HEK293 (cell line): ENCODE measurements around the gene RNASEH2A.

Experiments
- CTCF ChIA-PET: fragments of 350-600 bp; formaldehyde crosslinking; extraction: SDS; loops from one replicate; lab custom pipeline; 2021; ENCODE audit warnings: antibody characterized with exemption; lab: Yijun Ruan, JAX
- POLR2A ChIA-PET: fragments of 300-600 bp; formaldehyde crosslinking; extraction: SDS; loops from one replicate; lab custom pipeline; 2020; ENCODE audit warnings: antibody characterized with exemption, inconsistent platforms; lab: Yijun Ruan, JAX
- H3K27ac ChIP-seq: fragments of 200-500 bp; sonication (Bioruptor generic); 2 replicates; pipeline ENCODE4 v1.5.1; 2014; ENCODE audit warnings: low read depth, low read length, control low read depth, inconsistent platforms; ENCODE audit errors: extremely low read depth
- H3K36me3 ChIP-seq, 2 experiments: fragments of 200-500 bp in 1 of 2; sonication (Bioruptor generic) in 1 of 2; 1 replicate in 1 of 2; 2 replicates in 1 of 2; pipeline ENCODE4 v1.5.1; 2014 to 2017; ENCODE audit warnings: inconsistent platforms in 2 of 2, low read length in 2 of 2; ENCODE audit not compliant: control insufficient read depth in 2 of 2, insufficient read depth in 1 of 2
- H3K4me1 ChIP-seq: fragments of 200-500 bp; sonication (Bioruptor generic); 2 replicates; pipeline ENCODE4 v1.5.1; 2014; ENCODE audit warnings: mild to moderate bottlenecking, low read length, inconsistent platforms; ENCODE audit not compliant: control insufficient read depth, insufficient read depth
- H3K4me3 ChIP-seq: 2 replicates; pipeline ENCODE4 v1.5.1; 2011; ENCODE audit warnings: low read depth, mild to moderate bottlenecking, control low read depth, low read length, moderate library complexity
- H3K9me3 ChIP-seq: fragments of 200-500 bp; sonication (Bioruptor generic); 2 replicates; pipeline ENCODE4 v1.5.1; 2014; ENCODE audit warnings: low read depth, low read length, inconsistent platforms; ENCODE audit not compliant: control insufficient read depth, insufficient read depth
- RBAK ChIP-seq: fragments of 450-650 bp; formaldehyde crosslinking; IDR thresholded peaks from 2 replicates; pipeline ENCODE4 v1.5.1; 2016; ENCODE audit warnings: missing biosample characterization, missing genetic modification characterization
- SCRT2 ChIP-seq: fragments of 450-650 bp; formaldehyde crosslinking; IDR thresholded peaks from 2 replicates; pipeline ENCODE4 v1.5.1; 2016; ENCODE audit warnings: missing biosample characterization, missing genetic modification characterization
- ZBTB48 ChIP-seq: fragments of 450-650 bp; formaldehyde crosslinking; IDR thresholded peaks from 2 replicates; pipeline ENCODE4 v1.5.1; 2016; ENCODE audit warnings: missing biosample characterization, missing genetic modification characterization
- ZBTB7A ChIP-seq: fragments of 450-650 bp; formaldehyde crosslinking; IDR thresholded peaks from 2 replicates; pipeline ENCODE4 v1.5.1; 2016; ENCODE audit warnings: low read depth, missing biosample characterization, missing genetic modification characterization
- ZFHX2 ChIP-seq: fragments of 450-650 bp; formaldehyde crosslinking; conservative IDR thresholded peaks from 2 replicates; pipeline ENCODE4 v1.5.1; 2016; ENCODE audit warnings: missing biosample characterization, missing genetic modification characterization
- ZNF133 ChIP-seq: fragments of 450-650 bp; formaldehyde crosslinking; IDR thresholded peaks from 2 replicates; pipeline ENCODE4 v1.5.1; 2016; ENCODE audit warnings: missing biosample characterization, missing genetic modification characterization
- ZNF174 ChIP-seq: fragments of 450-650 bp; formaldehyde crosslinking; IDR thresholded peaks from 2 replicates; pipeline ENCODE4 v1.5.0; 2017; ENCODE audit warnings: missing biosample characterization, mild to moderate bottlenecking, missing genetic modification characterization
- ZNF514 ChIP-seq: fragments of 450-650 bp; formaldehyde crosslinking; IDR thresholded peaks from 2 replicates; pipeline ENCODE4 v1.5.1; 2016; ENCODE audit warnings: missing biosample characterization, missing genetic modification characterization
- ZNF548 ChIP-seq: fragments of 450-650 bp; formaldehyde crosslinking; IDR thresholded peaks from 2 replicates; pipeline ENCODE4 v1.5.1; 2016; ENCODE audit warnings: missing biosample characterization, missing genetic modification characterization
- ZNF549 ChIP-seq: fragments of 450-650 bp; IDR thresholded peaks from 2 replicates; pipeline ENCODE4 v1.5.1; 2018; ENCODE audit warnings: missing biosample characterization, missing genetic modification characterization, mild to moderate bottlenecking, inconsistent platforms, moderate library complexity
- ZNF624 ChIP-seq: fragments of 450-650 bp; formaldehyde crosslinking; IDR thresholded peaks from 2 replicates; pipeline ENCODE4 v1.5.1; 2017; ENCODE audit warnings: missing biosample characterization, missing genetic modification characterization
- ZNF843 ChIP-seq: fragments of 450-650 bp; formaldehyde crosslinking; IDR thresholded peaks from 2 replicates; pipeline ENCODE4 v1.5.1; 2016; ENCODE audit warnings: missing biosample characterization, missing genetic modification characterization
- TF ChIP-seq, protein P1 (sequence below): fragments of 450-650 bp; formaldehyde crosslinking; IDR thresholded peaks from 2 replicates; pipeline ENCODE4 v1.5.0; 2017; ENCODE audit warnings: missing biosample characterization, missing genetic modification characterization, borderline replicate concordance
- TF ChIP-seq, protein P2 (sequence below): fragments of 450-650 bp; formaldehyde crosslinking; IDR thresholded peaks from 2 replicates; pipeline ENCODE4 v1.5.1; 2017; ENCODE audit warnings: missing biosample characterization, missing genetic modification characterization
- TF ChIP-seq, protein P3 (sequence below): fragments of 450-650 bp; formaldehyde crosslinking; IDR thresholded peaks from 2 replicates; pipeline ENCODE4 v1.5.1; 2016; ENCODE audit warnings: missing biosample characterization, missing genetic modification characterization

RNASEH2A gene

DNA sequence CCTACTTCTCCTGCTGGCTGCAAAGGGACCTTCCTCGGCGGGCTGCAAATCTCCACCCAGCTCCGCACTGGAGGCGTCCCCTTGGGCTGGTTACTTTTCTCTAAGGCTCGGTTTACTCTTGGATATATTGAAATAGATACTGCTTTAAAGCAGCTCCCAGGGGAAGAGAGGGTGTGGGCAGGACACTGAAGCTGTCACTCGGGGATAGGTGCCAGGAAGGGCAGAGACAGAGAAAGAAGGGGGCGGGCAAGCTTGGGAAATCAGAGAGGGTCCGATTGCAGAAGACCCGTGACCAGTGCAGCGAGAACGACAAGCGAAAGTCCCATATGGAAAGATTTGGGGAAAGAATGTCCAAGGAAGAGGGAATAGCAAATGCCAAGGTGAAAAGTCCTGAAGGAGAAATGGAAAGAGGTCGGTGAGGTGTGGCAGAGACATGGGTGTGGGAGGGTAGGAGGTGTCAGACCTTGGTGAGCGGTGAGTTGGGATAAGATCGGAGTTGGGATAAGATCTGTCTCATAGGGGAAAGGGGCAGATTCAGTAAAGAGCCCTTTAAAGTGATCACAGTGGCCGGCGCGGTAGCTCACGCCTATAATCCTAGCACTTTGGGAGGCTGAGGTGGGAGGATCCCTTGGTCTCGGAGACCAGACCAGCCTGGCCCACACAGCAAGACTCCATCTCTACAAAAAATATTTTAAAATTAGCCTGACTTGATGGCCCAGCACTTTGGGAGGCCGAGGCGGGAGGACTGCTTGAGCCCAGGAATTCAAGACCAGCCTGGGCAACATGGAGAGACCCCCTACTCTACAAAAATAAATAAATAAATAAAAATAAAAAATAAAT is 3.9 kb upstream of the RNASEH2A start (continued):
- TF ChIP-seq, protein P1, sequence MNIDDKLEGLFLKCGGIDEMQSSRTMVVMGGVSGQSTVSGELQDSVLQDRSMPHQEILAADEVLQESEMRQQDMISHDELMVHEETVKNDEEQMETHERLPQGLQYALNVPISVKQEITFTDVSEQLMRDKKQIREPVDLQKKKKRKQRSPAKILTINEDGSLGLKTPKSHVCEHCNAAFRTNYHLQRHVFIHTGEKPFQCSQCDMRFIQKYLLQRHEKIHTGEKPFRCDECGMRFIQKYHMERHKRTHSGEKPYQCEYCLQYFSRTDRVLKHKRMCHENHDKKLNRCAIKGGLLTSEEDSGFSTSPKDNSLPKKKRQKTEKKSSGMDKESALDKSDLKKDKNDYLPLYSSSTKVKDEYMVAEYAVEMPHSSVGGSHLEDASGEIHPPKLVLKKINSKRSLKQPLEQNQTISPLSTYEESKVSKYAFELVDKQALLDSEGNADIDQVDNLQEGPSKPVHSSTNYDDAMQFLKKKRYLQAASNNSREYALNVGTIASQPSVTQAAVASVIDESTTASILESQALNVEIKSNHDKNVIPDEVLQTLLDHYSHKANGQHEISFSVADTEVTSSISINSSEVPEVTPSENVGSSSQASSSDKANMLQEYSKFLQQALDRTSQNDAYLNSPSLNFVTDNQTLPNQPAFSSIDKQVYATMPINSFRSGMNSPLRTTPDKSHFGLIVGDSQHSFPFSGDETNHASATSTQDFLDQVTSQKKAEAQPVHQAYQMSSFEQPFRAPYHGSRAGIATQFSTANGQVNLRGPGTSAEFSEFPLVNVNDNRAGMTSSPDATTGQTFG (tag by site-specific recombination), result no peak
- TF ChIP-seq ZNF174 (tag by site-specific recombination) (no peak), ZFHX2 (tag by site-specific recombination) (peak; percentile 77), ZNF514 (tag by site-specific recombination) (no peak), SCRT2 (tag by site-specific recombination) (no peak), ZBTB7A (tag by site-specific recombination) (no peak), ZNF624 (no peak)
- TF ChIP-seq, protein P2, sequence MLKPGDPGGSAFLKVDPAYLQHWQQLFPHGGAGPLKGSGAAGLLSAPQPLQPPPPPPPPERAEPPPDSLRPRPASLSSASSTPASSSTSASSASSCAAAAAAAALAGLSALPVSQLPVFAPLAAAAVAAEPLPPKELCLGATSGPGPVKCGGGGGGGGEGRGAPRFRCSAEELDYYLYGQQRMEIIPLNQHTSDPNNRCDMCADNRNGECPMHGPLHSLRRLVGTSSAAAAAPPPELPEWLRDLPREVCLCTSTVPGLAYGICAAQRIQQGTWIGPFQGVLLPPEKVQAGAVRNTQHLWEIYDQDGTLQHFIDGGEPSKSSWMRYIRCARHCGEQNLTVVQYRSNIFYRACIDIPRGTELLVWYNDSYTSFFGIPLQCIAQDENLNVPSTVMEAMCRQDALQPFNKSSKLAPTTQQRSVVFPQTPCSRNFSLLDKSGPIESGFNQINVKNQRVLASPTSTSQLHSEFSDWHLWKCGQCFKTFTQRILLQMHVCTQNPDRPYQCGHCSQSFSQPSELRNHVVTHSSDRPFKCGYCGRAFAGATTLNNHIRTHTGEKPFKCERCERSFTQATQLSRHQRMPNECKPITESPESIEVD (tag by site-specific recombination), result no peak

DNA sequence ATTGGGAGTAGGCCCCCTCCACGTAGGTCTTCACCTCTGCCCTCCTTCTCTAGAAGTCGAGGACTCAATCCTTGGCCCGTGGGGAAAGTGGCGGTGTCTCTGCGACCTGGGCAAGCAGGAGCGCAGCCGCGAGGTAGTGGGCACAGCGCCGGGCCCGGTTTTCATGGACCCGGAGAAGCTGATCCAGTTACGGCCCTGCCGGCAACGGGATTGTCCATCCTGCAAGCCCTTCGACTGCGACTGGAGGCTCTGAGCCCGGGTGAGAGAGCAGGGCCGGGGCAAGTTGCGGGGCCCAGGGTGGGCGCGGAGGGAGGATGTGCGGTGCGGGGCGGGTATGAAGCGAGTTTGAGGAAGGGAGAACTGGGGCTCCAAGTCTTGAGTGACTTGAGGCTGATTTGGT is 2.3 kb upstream of the RNASEH2A start:
- Histone ChIP-seq H3K4me3 (no peak overlapping the region), H3K27ac (no peak overlapping the region)
- TF ChIP-seq ZBTB48, result no peak
- no peak for TF ChIP-seq RBAK (tag by site-specific recombination)
- no peak for TF ChIP-seq ZNF548 (tag by site-specific recombination)
- TF ChIP-seq, protein P1 (tag by site-specific recombination), result no peak
- TF ChIP-seq, all 188 proteins: peak for 0
- CTCF ChIA-PET, result interaction anchor here (0.6 to 16.5 kb wide), 3 partner anchors 21 to 43 kb away, joined by 3 to 386 read pairs (median 6); no protein-coding TSS in a partner anchor
- no peaks in the 10 kb centered on the region for H3K9me3 ChIP-seq
- POLR2A ChIA-PET, result no interaction called here
- H3K4me1 ChIP-seq, result no peaks in the 10 kb centered on the region; the same call in 1 of the 2 replicates
- peaks cover 17 to 31% of the 10 kb centered on the region in 2 experiments; a peak in 2 of 3 replicates for H3K36me3 ChIP-seq

DNA sequence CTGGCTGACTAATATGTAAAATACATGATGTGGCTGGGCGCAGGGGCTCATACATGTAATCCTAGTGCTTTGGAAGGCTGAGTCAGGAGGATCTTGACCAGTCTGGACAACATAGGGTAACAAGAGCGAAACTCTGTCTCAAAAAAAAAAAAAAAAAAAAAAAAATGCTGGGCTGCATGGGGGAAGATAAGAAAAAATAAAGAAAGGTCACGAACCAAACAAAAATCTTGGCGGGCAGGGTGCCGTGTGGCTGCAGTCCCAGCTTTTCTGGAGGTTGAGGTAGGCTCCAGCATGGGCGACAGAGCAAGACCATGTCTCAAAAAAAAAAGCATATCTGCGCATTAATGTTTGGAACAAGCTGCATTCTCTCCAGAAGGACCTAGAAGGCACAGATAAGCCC is 8.7 kb downstream of the RNASEH2A start:
- no peaks in the 10 kb centered on the region for H3K4me1 ChIP-seq
- no peaks in the 10 kb centered on the region for H3K9me3 ChIP-seq
- TF ChIP-seq ZNF549 (tag by site-specific recombination) (no peak), ZNF843 (tag by site-specific recombination) (no peak), ZNF133 (tag by site-specific recombination) (no peak)
- TF ChIP-seq, protein P3, sequence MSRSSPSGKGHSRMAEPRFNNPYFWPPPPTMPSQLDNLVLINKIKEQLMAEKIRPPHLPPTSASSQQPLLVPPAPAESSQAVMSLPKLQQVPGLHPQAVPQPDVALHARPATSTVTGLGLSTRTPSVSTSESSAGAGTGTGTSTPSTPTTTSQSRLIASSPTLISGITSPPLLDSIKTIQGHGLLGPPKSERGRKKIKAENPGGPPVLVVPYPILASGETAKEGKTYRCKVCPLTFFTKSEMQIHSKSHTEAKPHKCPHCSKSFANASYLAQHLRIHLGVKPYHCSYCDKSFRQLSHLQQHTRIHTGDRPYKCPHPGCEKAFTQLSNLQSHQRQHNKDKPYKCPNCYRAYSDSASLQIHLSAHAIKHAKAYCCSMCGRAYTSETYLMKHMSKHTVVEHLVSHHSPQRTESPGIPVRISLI, result peak; percentile 70; the same call in 1 of the 2 replicates
- TF ChIP-seq, all 188 proteins: peak for 1
- no peak overlapping the region for H3K4me3 ChIP-seq
- ChIA-PET POLR2A (interaction anchor here (0.7 kb wide), 1 partner anchor 106 kb away, joined by 5 read pairs; no protein-coding TSS in a partner anchor), CTCF (interaction anchor here (0.6 to 2.5 kb wide), 9 partner anchors 10 to 150 kb away, joined by 3 to 13 read pairs (median 3); partner anchors contain the start of genes PRDX2 and THSD8)
- no peak overlapping the region for H3K27ac ChIP-seq
- peaks cover 37 to 55% of the 10 kb centered on the region in 2 experiments; a peak in 2 of 3 replicates for H3K36me3 ChIP-seq
